Measurements from ENCODE around the gene CABP1. TPM values are rescaled to one million over a fixed set of nuclear protein-coding genes. Genes with fewer than 3 reads are reported as not detected.
A peak's percentile ranks its signal among the peaks of the same experiment; 100 is the strongest.

The CABP1 gene
- total and polyA plus RNA-seq, 11 donors: 2.4 to 9.9 (median 3.8) TPM

DNA sequence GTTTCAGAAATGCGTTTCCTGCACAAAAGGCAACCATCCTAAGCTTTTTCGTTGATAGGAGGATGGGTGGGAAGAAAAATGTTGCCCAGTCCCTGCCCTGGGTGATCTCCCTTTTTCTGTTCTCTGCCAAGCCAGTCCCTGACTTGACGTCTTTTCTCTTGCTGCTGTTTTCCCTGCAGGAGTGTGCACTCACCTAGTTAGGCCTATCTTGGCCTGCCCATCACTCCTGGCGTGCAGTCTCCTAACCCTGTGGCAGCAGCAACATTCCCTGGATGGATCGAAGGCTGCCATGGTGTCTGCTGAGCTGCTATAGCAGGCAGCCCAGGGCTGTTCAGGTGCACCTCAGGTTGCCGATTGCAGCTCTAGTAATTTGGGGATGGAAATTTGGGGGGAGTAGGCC is 71.0 kb downstream of the CABP1 start:
- H3K36me3 ChIP-seq: peaks cover 0 to 35% (median 25%) of the 10 kb centered on the region in 9 donors
- no peaks in the 10 kb centered on the region for H3K27me3 ChIP-seq
- intact Hi-C loops (cut with DNase I): loop anchor here in 7 of 10 donors (2.0 to 10.0 kb wide), 5 partner anchors 23 to 263 kb away; partner anchors contain the start of genes POP5 (in 3 of the 7), HNF1A (in 2 of the 7) and MLEC (in 2 of the 7)
- H3K4me1 ChIP-seq: peaks cover 4 to 35% (median 27%) of the 10 kb centered on the region in 12 donors
- H3K4me3 ChIP-seq: peak overlapping the region; percentile 54 to 99 (median 82)
- ATAC-seq: no peak
- DNase-seq: no peak
- no peaks in the 10 kb centered on the region for H3K9me3 ChIP-seq
- TF ChIP-seq POLR2A (IDR thresholded peaks at IDR 0.05): no peak
- TF ChIP-seq, protein P1, sequence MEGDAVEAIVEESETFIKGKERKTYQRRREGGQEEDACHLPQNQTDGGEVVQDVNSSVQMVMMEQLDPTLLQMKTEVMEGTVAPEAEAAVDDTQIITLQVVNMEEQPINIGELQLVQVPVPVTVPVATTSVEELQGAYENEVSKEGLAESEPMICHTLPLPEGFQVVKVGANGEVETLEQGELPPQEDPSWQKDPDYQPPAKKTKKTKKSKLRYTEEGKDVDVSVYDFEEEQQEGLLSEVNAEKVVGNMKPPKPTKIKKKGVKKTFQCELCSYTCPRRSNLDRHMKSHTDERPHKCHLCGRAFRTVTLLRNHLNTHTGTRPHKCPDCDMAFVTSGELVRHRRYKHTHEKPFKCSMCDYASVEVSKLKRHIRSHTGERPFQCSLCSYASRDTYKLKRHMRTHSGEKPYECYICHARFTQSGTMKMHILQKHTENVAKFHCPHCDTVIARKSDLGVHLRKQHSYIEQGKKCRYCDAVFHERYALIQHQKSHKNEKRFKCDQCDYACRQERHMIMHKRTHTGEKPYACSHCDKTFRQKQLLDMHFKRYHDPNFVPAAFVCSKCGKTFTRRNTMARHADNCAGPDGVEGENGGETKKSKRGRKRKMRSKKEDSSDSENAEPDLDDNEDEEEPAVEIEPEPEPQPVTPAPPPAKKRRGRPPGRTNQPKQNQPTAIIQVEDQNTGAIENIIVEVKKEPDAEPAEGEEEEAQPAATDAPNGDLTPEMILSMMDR (IDR thresholded peaks at IDR 0.05): no peak
- 30 to 48% (median 36%) methylated on average over 6 of the region's 6 CpGs for WGBS, 4 donors
- H3K27ac ChIP-seq: peak overlapping the region; percentile 70 to 95 (median 90)

DNA sequence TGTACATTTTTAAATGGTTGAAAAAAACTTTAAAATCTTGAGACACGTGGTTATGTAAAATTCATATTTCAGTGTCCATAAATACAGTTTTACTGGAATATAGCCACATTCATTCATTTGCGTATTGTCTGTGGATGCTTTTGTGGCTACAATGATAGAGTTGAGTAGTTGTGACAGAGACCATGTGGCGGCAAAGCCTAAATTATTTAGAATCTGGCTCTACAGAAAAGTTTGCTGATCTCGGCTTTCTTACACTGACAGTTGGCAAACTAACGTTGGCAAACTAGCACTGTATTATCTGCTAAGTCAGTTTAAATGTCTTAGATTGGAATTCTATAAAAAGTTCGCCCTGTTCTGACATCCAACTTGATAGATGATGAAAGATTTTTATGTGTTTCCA is 72.2 kb downstream of the CABP1 start:
- intact Hi-C loops (cut with DNase I): loop anchor here in 9 of 10 donors (1.0 to 10.0 kb wide), 9 partner anchors 24 to 262 kb away; partner anchors contain the start of genes POP5 (in 3 of the 9), HNF1A (in 2 of the 9) and MLEC (in 2 of the 9)
- no peaks in the 10 kb centered on the region for H3K9me3 ChIP-seq
- TF ChIP-seq, protein P1 (IDR thresholded peaks at IDR 0.05): no peak
- no peak for TF ChIP-seq POLR2A (IDR thresholded peaks at IDR 0.05)
- H3K4me1 ChIP-seq: peaks cover 4 to 35% (median 27%) of the 10 kb centered on the region in 12 donors
- DNase-seq (no peak), ATAC-seq (no peak)
- no peak overlapping the region for H3K4me3 ChIP-seq
- peaks cover 0 to 47% (median 37%) of the 10 kb centered on the region in 9 donors for H3K36me3 ChIP-seq
- H3K27me3 ChIP-seq: no peaks in the 10 kb centered on the region
- H3K27ac ChIP-seq: peak overlapping the region in 1 of 12 donors; percentile 30
- WGBS, 4 donors: 71 to 84% (median 77%) methylated on average over 6 of the region's 6 CpGs

DNA sequence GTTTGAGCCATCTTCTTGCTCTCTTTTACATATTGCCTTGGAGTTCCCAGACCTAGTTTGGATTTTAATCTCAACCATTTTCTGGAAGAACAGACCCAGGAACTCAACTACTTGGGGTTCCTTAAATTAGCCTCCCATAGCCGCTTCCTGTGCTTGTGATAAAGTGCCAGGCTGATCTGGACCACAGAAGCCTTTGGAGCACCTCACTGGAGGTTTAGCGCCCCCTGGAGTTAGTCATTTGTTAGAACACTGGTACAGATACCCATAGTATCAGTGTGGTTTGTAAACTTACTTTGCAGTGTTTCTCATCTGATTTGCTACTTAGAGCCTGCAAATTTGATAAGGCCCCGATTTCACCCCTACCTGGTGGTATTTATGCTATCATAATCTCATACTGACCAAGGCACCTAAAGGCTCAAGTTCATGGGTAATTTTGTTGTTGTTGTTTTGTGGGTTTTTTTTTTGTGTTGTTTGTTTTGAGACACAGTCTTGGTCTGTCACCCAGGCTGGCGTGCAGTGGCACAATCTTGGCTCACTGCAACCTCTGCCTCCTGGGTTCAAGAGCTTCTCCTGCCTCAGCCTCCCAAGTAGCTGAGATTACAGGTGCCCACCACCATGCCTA is 73.5 kb downstream of the CABP1 start:
- Histone ChIP-seq H3K36me3 (peaks cover 4 to 61% (median 51%) of the 10 kb centered on the region in 9 donors), H3K27ac (peak overlapping the region in 3 of 12 donors; percentile 3 to 28 (median 12)), H3K27me3 (no peaks in the 10 kb centered on the region), H3K9me3 (no peaks in the 10 kb centered on the region), H3K4me3 (no peak overlapping the region), H3K4me1 (peaks cover 4 to 35% (median 27%) of the 10 kb centered on the region in 12 donors)
- TF ChIP-seq, protein P1 (IDR thresholded peaks at IDR 0.05): peak; percentile 76 to 93 (median 88)
- TF ChIP-seq POLR2A (IDR thresholded peaks at IDR 0.05): no peak
- DNase-seq (peak in 4 of 5 donors; percentile 70 to 84 (median 74)), ATAC-seq (peak; percentile 70 to 85 (median 72))
- WGBS, 4 donors: 15 to 20% (median 18%) methylated on average over 4 of the region's 4 CpGs
- intact Hi-C loops (cut with DNase I): loop anchor here (1.0 to 10.0 kb wide), 11 partner anchors 25 to 261 kb away; partner anchors contain the start of genes POP5 (in 3 of the 10), HNF1A (in 2 of the 10) and MLEC (in 2 of the 10)

Other genes starting within 250 kb of the CABP1 start
- 100 to 1,000 TPM; 117 to 318 (median 172) TPM for gene COX6A1, start 202.5 kb upstream of the CABP1 start, total RNA-seq
- gene COX6A1, start 202.5 kb upstream of the CABP1 start, polyA plus RNA-seq: 100 to 1,000 TPM; 531 to 708 TPM
- gene TRIAP1, start 194.2 kb upstream of the CABP1 start, total RNA-seq: 10 to 100 TPM in 8 of 9 donors, 1 to 10 TPM in 1; 6.4 to 17.6 (median 14.9) TPM
- gene TRIAP1, start 194.2 kb upstream of the CABP1 start, polyA plus RNA-seq: 10 to 100 TPM; 18.0 to 34.9 TPM
- gene GATC, start 194.2 kb upstream of the CABP1 start, total RNA-seq: 10 to 100 TPM in 7 of 9 donors, 1 to 10 TPM in 2; 8.5 to 18.0 (median 11.8) TPM
- gene GATC, start 194.2 kb upstream of the CABP1 start, polyA plus RNA-seq: 10 to 100 TPM in 1 of 2 donors, 1 to 10 TPM in 1; 5.4 to 11.5 TPM
- gene SRSF9, start 170.9 kb upstream of the CABP1 start, total RNA-seq: 10 to 100 TPM; 14.8 to 67.1 (median 33.7) TPM
- 10 to 100 TPM; 27.2 to 39.1 TPM for gene SRSF9, start 170.9 kb upstream of the CABP1 start, polyA plus RNA-seq
- gene DYNLL1, start 144.5 kb upstream of the CABP1 start, total RNA-seq: 100 to 1,000 TPM in 8 of 9 donors, 10 to 100 TPM in 1; 92.2 to 269 (median 120) TPM
- gene DYNLL1, start 144.5 kb upstream of the CABP1 start, polyA plus RNA-seq: 100 to 1,000 TPM; 164 to 320 TPM
- gene COQ5, start 111.5 kb upstream of the CABP1 start, total RNA-seq: 10 to 100 TPM; 27.9 to 46.5 (median 36.7) TPM
- 10 to 100 TPM; 29.2 to 48.9 TPM for gene COQ5, start 111.5 kb upstream of the CABP1 start, polyA plus RNA-seq
- gene RNF10, start 106.3 kb upstream of the CABP1 start, total RNA-seq: 100 to 1,000 TPM; 165 to 363 (median 278) TPM
- 100 to 1,000 TPM; 247 to 490 TPM for gene RNF10, start 106.3 kb upstream of the CABP1 start, polyA plus RNA-seq
- 10 to 100 TPM; 20.6 to 46.6 (median 36.3) TPM for gene POP5, start 59.2 kb upstream of the CABP1 start, total RNA-seq
- 10 to 100 TPM; 30.9 to 55.8 TPM for gene POP5, start 59.2 kb upstream of the CABP1 start, polyA plus RNA-seq
- gene MLEC, start 46.5 kb downstream of the CABP1 start, total RNA-seq: 100 to 1,000 TPM in 7 of 9 donors, 10 to 100 TPM in 2; 91.0 to 150 (median 117) TPM
- gene MLEC, start 46.5 kb downstream of the CABP1 start, polyA plus RNA-seq: 100 to 1,000 TPM in 1 of 2 donors, 10 to 100 TPM in 1; 39.2 to 111 TPM
- gene UNC119B, start 69.8 kb downstream of the CABP1 start, total RNA-seq: 10 to 100 TPM in 6 of 9 donors, 1 to 10 TPM in 3; 9.1 to 12.6 (median 10.7) TPM
- gene UNC119B, start 69.8 kb downstream of the CABP1 start, polyA plus RNA-seq: 10 to 100 TPM in 1 of 2 donors, 1 to 10 TPM in 1; 3.9 to 13.7 TPM
- 100 to 1,000 TPM in 2 of 9 donors, 10 to 100 TPM in 7; 56.7 to 213 (median 78.8) TPM for gene ACADS, start 85.2 kb downstream of the CABP1 start, total RNA-seq
- 10 to 100 TPM; 59.6 to 98.7 TPM for gene ACADS, start 85.2 kb downstream of the CABP1 start, polyA plus RNA-seq